Thoracic aorta (tissue), 2 donors: ENCODE results near the gene KIF6. TPM values are rescaled to one million over a fixed set of nuclear protein-coding genes. Genes with fewer than 3 reads are reported as not detected.
A peak's percentile ranks its signal among the peaks of the same experiment; 100 is the strongest.

ENCODE experiments used
- ATAC-seq: fragments of 150-250 bp; one replicate; pipeline ENCODE4 v1.8.0; 2017; ENCODE audit warnings: low read depth; ENCODE audit not compliant: insufficient number of reproducible peaks, low FRiP score
- DNase-seq: peaks from one replicate; pipeline ENCODE4 v3.0.0-alpha.2; 2020; ENCODE audit warnings: low spot score
- H3K27ac ChIP-seq, 2 donors: fragments of 200-600 bp; sonication (generic); 1 replicate in 1 of 2; 2 replicates in 1 of 2; pipeline ENCODE4 v1.5.1; 2016; ENCODE audit warnings: mild to moderate bottlenecking in 2 of 2, moderate library complexity in 2 of 2
- H3K27me3 ChIP-seq: fragments of 200-600 bp; sonication (generic); replicated peaks from 2 replicates; pipeline ENCODE4 v1.6.0; 2016; ENCODE audit warnings: mild to moderate bottlenecking; ENCODE audit not compliant: insufficient read depth
- H3K36me3 ChIP-seq: fragments of 200-600 bp; sonication (generic); one replicate; pipeline ENCODE4 v1.5.1; 2016
- H3K4me1 ChIP-seq, 2 donors: fragments of 200-600 bp; sonication (generic); 1 replicate in 1 of 2; 2 replicates in 1 of 2; pipeline versions ENCODE4 v1.5.1 to v1.6.0; 2016; ENCODE audit warnings: low read depth in 2 of 2, mild to moderate bottlenecking in 1 of 2; ENCODE audit not compliant: control insufficient read depth in 1 of 2
- H3K4me3 ChIP-seq: fragments of 200-600 bp; sonication (generic); 2 replicates; pipeline ENCODE4 v1.5.1; 2016; ENCODE audit warnings: mild to moderate bottlenecking
- H3K9me3 ChIP-seq: fragments of 200-600 bp; sonication (generic); 2 replicates; pipeline ENCODE4 v1.5.1; 2016
- total RNA-seq, 2 donors: library from RNA; depleted of rRNA; stranded (reverse); fragments of >200 nt; gene quantifications; one replicate each; pipeline versions ENCODE4 v1.1.0 to v1.2.3, GENCODE V29; 2016
- TF ChIP-seq, protein P1 (sequence below): fragments of 200-600 bp; sonication (generic); IDR thresholded peaks from one replicate; pipeline ENCODE4 v1.5.1; 2019; ENCODE audit warnings: antibody characterized with exemption

The KIF6 gene
- total RNA-seq, 2 donors from 2014 or later, result not detected

DNA sequence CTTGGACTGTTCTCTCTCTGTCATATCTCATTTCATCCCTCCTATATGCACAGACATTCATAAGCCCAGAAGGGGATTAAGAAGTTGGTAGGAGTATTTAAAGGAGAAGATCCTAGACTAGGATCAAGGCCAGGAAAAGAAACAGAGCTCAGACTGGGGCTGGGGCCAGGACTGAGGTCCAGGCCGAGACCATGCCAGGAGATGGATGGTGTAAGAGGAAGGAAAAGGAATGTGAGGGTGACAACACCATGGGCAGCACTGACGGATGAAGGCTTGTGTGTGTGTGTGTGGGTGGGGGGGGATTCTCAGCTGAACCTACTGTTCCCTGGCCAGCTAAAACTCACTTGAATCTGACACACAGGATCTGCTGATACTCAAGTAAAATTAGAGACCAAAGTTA lies 182.1 kb downstream of the KIF6 start:
- H3K36me3 ChIP-seq, result no peaks in the 10 kb centered on the region
- DNase-seq, result peak; percentile 19
- no peak overlapping the region for H3K4me3 ChIP-seq
- no peaks in the 10 kb centered on the region for H3K9me3 ChIP-seq
- H3K27ac ChIP-seq, result peak overlapping the region in 1 of 2 donors; percentile 6
- peak; percentile 55 for ATAC-seq
- TF ChIP-seq, protein P1, sequence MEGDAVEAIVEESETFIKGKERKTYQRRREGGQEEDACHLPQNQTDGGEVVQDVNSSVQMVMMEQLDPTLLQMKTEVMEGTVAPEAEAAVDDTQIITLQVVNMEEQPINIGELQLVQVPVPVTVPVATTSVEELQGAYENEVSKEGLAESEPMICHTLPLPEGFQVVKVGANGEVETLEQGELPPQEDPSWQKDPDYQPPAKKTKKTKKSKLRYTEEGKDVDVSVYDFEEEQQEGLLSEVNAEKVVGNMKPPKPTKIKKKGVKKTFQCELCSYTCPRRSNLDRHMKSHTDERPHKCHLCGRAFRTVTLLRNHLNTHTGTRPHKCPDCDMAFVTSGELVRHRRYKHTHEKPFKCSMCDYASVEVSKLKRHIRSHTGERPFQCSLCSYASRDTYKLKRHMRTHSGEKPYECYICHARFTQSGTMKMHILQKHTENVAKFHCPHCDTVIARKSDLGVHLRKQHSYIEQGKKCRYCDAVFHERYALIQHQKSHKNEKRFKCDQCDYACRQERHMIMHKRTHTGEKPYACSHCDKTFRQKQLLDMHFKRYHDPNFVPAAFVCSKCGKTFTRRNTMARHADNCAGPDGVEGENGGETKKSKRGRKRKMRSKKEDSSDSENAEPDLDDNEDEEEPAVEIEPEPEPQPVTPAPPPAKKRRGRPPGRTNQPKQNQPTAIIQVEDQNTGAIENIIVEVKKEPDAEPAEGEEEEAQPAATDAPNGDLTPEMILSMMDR, result no peak
- peaks cover 0 to 23% of the 10 kb centered on the region in 2 donors for H3K4me1 ChIP-seq
- no peaks in the 10 kb centered on the region for H3K27me3 ChIP-seq

DNA sequence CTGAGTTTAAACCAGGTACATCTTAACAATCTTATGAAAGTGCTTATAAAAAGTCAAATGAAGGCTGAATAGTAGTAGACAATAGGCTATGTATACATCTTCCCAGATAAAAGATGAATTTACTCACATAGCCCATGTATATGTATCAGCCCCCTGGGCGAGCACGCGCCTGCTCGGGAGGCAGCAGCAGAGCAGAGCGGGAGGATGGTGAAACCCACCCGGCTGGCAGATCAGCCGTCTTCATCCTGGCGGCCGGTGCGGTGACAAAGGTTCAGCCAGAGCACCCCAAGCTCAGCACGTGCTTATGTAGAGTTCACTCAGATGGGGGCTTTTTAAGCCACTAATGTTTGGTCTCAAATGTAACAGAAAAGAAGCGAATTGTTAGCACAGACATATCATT lies 184.8 kb downstream of the KIF6 start:
- H3K36me3 ChIP-seq, result no peaks in the 10 kb centered on the region
- TF ChIP-seq, protein P1, result no peak
- H3K27me3 ChIP-seq, result no peaks in the 10 kb centered on the region
- H3K4me3 ChIP-seq, result no peak overlapping the region
- peaks cover 0 to 23% of the 10 kb centered on the region in 2 donors for H3K4me1 ChIP-seq
- no peak overlapping the region for H3K27ac ChIP-seq
- H3K9me3 ChIP-seq, result no peaks in the 10 kb centered on the region
- no peak for ATAC-seq
- DNase-seq, result no peak

DNA sequence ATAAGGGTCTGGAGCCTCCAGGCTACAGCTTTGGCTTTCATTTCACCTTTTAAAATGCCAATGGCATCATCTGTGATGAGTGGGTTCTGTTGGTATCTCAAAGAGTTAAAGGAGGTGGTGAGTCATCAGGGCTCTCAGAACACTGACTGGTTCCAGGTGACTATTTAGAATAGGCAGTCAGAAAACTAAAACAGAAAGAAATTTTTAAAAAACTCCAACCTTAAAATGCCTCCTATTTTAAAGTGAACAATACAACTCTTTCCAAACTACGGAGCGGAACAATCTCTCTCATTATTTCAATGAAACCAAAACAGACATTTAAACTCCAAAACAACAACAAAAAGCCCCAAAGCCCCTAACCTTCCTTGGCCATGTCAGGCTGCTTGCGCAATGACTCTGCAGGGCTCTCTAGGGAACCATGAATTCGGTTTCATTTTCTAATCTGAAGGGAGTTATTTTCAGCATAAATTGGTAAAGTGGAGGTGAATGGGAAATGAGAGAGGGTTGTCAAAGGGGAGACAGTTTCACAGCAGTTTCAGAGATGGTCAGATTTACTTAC lies 194.9 kb downstream of the KIF6 start:
- H3K27ac ChIP-seq, result peak overlapping the region in 1 of 2 donors; percentile 27
- no peaks in the 10 kb centered on the region for H3K9me3 ChIP-seq
- DNase-seq (no peak), ATAC-seq (no peak)
- no peaks in the 10 kb centered on the region for H3K36me3 ChIP-seq
- H3K4me1 ChIP-seq, result peaks cover 0 to 12% of the 10 kb centered on the region in 2 donors
- H3K27me3 ChIP-seq, result no peaks in the 10 kb centered on the region
- TF ChIP-seq, protein P1, result no peak
- peak overlapping the region; percentile 65 for H3K4me3 ChIP-seq

DNA sequence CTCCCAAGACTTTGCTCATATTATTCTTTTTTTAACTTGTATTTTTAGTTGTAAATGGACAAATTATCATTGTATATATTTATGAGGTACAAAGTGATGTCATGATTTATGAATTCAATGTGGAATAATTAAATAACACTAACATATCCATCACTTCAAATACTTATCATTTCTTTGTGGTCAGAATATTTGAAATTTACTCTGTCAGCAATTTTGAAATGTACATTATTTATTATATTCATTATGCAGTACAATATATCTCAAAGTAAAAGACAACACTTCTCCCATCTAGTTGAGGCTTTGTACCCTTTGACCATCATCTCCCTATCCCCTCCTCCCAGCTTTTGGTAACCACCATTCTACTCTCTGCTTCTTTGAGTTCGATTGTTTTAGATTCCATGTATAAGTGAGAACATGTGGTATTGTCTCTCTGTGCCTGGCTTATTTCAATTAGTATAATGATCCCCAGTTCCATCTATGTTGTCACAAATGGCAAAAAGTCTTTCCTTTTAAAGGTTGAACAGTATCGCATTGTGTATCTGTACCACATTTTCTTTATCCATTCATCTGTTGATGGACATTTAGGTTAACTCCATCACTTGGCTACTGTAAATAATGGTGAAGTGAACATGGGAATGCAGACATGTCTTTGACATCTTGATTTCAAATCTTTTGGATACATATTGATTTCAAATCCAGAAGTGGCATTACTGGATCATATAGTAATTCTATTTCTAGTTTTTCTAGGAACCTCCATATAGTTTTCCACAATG lies 197.2 kb downstream of the KIF6 start:
- no peaks in the 10 kb centered on the region for H3K27me3 ChIP-seq
- H3K9me3 ChIP-seq, result no peaks in the 10 kb centered on the region
- no peak for ATAC-seq
- TF ChIP-seq, protein P1, result no peak
- DNase-seq, result no peak
- H3K27ac ChIP-seq, result no peak overlapping the region
- peaks cover 0 to 12% of the 10 kb centered on the region in 2 donors for H3K4me1 ChIP-seq
- no peaks in the 10 kb centered on the region for H3K36me3 ChIP-seq
- H3K4me3 ChIP-seq, result no peak overlapping the region

DNA sequence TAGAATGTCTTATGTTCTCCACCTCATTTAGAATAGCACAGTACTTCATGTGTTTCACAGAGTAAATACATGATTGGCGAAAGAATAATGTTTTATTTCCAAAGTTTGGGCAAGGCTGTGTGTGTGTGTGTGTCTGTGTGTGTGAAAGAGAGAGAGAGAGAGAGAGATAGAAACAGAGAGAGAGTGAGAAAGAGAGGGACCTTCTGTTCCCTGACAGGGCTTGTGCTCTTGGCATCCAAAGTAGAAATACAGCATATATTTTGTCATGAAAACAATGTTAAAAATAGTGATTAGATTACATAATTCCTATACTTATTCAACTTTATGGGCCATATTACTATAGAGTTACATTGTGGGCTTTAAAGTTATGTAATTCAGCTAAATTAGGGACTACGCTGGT lies 201.2 kb downstream of the KIF6 start:
- H3K4me3 ChIP-seq, result no peak overlapping the region
- no peaks in the 10 kb centered on the region for H3K36me3 ChIP-seq
- no peaks in the 10 kb centered on the region for H3K27me3 ChIP-seq
- TF ChIP-seq, protein P1, result no peak
- H3K4me1 ChIP-seq, result peaks cover 0 to 5% of the 10 kb centered on the region in 2 donors
- no peak overlapping the region for H3K27ac ChIP-seq
- DNase-seq (no peak), ATAC-seq (no peak)
- no peaks in the 10 kb centered on the region for H3K9me3 ChIP-seq
